Measurements from ENCODE around the gene TRIM71.

The TRIM71 gene

GRCh38 chr3:32859604-32860237 lies 41.9 kb downstream of the TRIM71 start:
- no peak for DNase-seq (ENCODE audit: low read depth)
- H3K4me3 ChIP-seq (ENCODE audit: low read length): no peak overlapping the region
- TF ChIP-seq CTCF (conservative IDR thresholded peaks at IDR 0.05; ENCODE audit: low read depth, low read length): no peak

GRCh38 chr3:32860499-32860898 lies 42.7 kb downstream of the TRIM71 start:
- no peak for TF ChIP-seq CTCF (conservative IDR thresholded peaks at IDR 0.05; ENCODE audit: low read depth, low read length)
- no peak overlapping the region for H3K4me3 ChIP-seq (ENCODE audit: low read length)
- DNase-seq (ENCODE audit: low read depth): no peak

GRCh38 chr3:32861681-32862080 lies 43.9 kb downstream of the TRIM71 start:
- H3K4me3 ChIP-seq (ENCODE audit: low read length): no peak overlapping the region
- no peak for DNase-seq (ENCODE audit: low read depth)
- no peak for TF ChIP-seq CTCF (conservative IDR thresholded peaks at IDR 0.05; ENCODE audit: low read depth, low read length)

GRCh38 chr3:32862247-32862935 lies 44.6 kb downstream of the TRIM71 start:
- H3K4me3 ChIP-seq (ENCODE audit: low read length): no peak overlapping the region
- no peak for TF ChIP-seq CTCF (conservative IDR thresholded peaks at IDR 0.05; ENCODE audit: low read depth, low read length)
- DNase-seq (ENCODE audit: low read depth): no peak

- H3K4me3 ChIP-seq (ENCODE audit: low read length): no peak overlapping the region
- no peak for TF ChIP-seq CTCF (conservative IDR thresholded peaks at IDR 0.05; ENCODE audit: low read depth, low read length)
- no peak for DNase-seq (ENCODE audit: low read depth)
Measured at GRCh38 chr3:32862936-32863487, 45.2 kb downstream of the TRIM71 start.

GRCh38 chr3:32865383-32865782 lies 47.6 kb downstream of the TRIM71 start:
- no peak for DNase-seq (ENCODE audit: low read depth)
- no peak overlapping the region for H3K4me3 ChIP-seq (ENCODE audit: low read length)
- no peak for TF ChIP-seq CTCF (conservative IDR thresholded peaks at IDR 0.05; ENCODE audit: low read depth, low read length)

- DNase-seq (ENCODE audit: low read depth): no peak
- H3K4me3 ChIP-seq (ENCODE audit: low read length): no peak overlapping the region
- no peak for TF ChIP-seq CTCF (conservative IDR thresholded peaks at IDR 0.05; ENCODE audit: low read depth, low read length)
Measured at GRCh38 chr3:32866533-32866932, 48.7 kb downstream of the TRIM71 start.
